ENCODE data around the gene GLTPD2. TPM values are rescaled to one million over a fixed set of nuclear protein-coding genes. Genes with fewer than 3 reads are reported as not detected.

GLTPD2 gene
- total RNA-seq, 4 donors from 2014 or later, result not detected

DNA sequence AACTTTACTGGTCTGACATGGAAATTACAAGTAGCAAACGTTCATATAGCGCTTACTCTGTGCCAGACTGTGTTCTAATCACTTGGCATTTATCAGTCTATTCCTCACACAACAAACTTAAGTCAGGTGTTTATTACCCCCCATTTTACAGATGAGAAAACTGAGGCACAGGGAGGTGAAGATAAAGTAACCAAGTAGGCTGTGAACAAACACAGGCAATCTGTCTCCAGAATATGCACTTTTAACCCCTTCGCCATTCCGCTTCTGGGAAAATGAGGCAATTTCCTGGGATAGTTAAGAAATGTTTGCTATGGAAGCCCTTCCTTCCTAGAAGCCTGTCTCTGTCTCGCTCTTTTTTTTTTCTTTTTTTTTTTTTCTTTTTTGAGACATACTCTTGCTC is 36.8 kb upstream of the GLTPD2 start:
- no peak overlapping the region for H3K27ac ChIP-seq
- no peak for ATAC-seq
- 59 to 82% methylated on average over 2 to 5 of the region's 5 CpGs for WGBS, 2 donors (ENCODE audit: low coverage in 1 of 2)
- peaks cover 86% of the 10 kb centered on the region for H3K27me3 ChIP-seq
- H3K4me3 ChIP-seq, result no peak overlapping the region
- no peak for TF ChIP-seq POLR2A (IDR thresholded peaks at IDR 0.05)
- TF ChIP-seq, protein P1, sequence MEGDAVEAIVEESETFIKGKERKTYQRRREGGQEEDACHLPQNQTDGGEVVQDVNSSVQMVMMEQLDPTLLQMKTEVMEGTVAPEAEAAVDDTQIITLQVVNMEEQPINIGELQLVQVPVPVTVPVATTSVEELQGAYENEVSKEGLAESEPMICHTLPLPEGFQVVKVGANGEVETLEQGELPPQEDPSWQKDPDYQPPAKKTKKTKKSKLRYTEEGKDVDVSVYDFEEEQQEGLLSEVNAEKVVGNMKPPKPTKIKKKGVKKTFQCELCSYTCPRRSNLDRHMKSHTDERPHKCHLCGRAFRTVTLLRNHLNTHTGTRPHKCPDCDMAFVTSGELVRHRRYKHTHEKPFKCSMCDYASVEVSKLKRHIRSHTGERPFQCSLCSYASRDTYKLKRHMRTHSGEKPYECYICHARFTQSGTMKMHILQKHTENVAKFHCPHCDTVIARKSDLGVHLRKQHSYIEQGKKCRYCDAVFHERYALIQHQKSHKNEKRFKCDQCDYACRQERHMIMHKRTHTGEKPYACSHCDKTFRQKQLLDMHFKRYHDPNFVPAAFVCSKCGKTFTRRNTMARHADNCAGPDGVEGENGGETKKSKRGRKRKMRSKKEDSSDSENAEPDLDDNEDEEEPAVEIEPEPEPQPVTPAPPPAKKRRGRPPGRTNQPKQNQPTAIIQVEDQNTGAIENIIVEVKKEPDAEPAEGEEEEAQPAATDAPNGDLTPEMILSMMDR (IDR thresholded peaks at IDR 0.05), result no peak
- TF ChIP-seq POLR2AphosphoS5 (IDR thresholded peaks at IDR 0.05), result no peak
- no peak for TF ChIP-seq EP300 (IDR thresholded peaks at IDR 0.05)
- no peaks in the 10 kb centered on the region for H3K36me3 ChIP-seq
- H3K4me1 ChIP-seq, result peaks cover 0 to 6% (median 0%) of the 10 kb centered on the region in 3 donors
- no peaks in the 10 kb centered on the region for H3K9me3 ChIP-seq

DNA sequence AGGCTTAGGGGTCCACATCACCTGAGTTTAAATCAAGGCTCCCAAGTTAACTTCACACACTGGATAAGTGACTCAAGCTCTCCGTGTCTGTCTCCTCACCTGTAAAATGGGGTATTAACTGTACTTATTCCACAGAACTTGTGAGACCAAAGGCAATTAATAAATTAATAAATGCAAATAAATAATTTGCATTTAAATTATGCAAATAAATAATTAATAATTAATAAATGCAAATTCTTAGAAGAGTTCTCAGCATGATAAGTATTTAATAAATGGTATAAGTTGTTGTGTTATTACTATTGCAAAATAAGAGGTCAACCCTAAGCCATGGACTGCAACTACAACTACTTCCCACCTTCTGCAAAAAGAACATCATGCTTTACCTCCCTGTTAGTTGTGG is 35.4 kb upstream of the GLTPD2 start:
- Histone ChIP-seq H3K4me3 (no peak overlapping the region), H3K27me3 (peaks cover 89% of the 10 kb centered on the region), H3K4me1 (peaks cover 0 to 1% (median 0%) of the 10 kb centered on the region in 3 donors), H3K9me3 (no peaks in the 10 kb centered on the region), H3K27ac (no peak overlapping the region), H3K36me3 (no peaks in the 10 kb centered on the region)
- WGBS, 2 donors (ENCODE audit: low coverage in 1 of 2), result 50 to 72% methylated on average over 1 of the region's 1 CpG
- TF ChIP-seq POLR2A (IDR thresholded peaks at IDR 0.05) (no peak), EP300 (IDR thresholded peaks at IDR 0.05) (no peak), POLR2AphosphoS5 (IDR thresholded peaks at IDR 0.05) (no peak)
- TF ChIP-seq, protein P1 (IDR thresholded peaks at IDR 0.05), result no peak
- ATAC-seq, result no peak

DNA sequence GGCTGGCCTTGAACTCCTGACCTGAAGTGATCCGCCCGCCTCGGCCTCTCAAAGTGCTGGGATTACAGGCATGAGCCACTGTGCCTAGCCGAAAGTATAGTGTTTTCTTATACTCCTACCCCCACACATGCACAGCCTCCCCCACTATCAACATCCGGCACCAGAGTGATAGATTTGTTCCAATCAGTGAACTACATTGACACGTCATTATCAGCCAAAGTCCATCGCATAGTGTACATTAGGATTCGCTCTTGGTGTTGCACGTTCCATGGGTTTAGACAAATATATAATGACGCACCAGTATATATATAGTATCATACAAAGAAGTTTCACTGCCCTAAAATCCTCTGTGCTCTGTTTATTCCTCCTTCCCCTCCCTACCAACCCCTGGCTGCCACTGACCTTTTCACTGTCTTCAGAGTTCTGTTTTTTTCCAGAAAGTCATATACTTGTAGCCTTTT is 29.0 kb upstream of the GLTPD2 start:
- ATAC-seq, result peak; percentile 43
- H3K4me3 ChIP-seq, result no peak overlapping the region
- no peaks in the 10 kb centered on the region for H3K9me3 ChIP-seq
- no peak overlapping the region for H3K27ac ChIP-seq
- TF ChIP-seq POLR2A (IDR thresholded peaks at IDR 0.05), result no peak
- TF ChIP-seq, protein P1 (IDR thresholded peaks at IDR 0.05), result no peak
- 60 to 87% methylated on average over 5 to 7 of the region's 10 CpGs for WGBS, 2 donors (ENCODE audit: low coverage in 1 of 2)
- H3K27me3 ChIP-seq, result peaks cover 74% of the 10 kb centered on the region
- H3K4me1 ChIP-seq, result no peaks in the 10 kb centered on the region
- H3K36me3 ChIP-seq, result no peaks in the 10 kb centered on the region

DNA sequence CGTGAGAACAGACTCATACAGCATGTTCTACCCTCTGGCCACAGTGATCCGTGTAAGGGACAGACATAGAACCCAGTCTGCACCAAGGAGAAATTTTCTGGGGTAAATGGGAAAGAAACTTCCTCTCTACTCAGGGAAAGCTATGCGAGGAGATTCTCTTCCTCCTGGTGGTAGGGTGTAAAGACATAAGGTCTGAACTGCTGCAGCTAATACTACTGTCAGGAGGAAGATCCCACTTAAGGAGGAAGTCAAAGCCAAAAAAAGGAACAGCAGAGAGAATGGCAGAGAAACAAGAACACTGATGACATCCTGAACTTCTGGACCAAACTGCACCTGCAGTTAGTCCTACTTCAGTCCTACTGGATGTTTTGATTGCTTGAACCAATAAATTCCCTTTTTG is 24.2 kb upstream of the GLTPD2 start:
- peak overlapping the region in 1 of 4 donors; percentile 33 for H3K27ac ChIP-seq
- no peaks in the 10 kb centered on the region for H3K9me3 ChIP-seq
- H3K36me3 ChIP-seq, result no peaks in the 10 kb centered on the region
- H3K27me3 ChIP-seq, result peaks cover 39% of the 10 kb centered on the region
- 47 to 58% methylated on average over 2 of the region's 3 CpGs for WGBS, 2 donors (ENCODE audit: low coverage in 1 of 2)
- no peak overlapping the region for H3K4me3 ChIP-seq
- H3K4me1 ChIP-seq, result no peaks in the 10 kb centered on the region
- no peak for TF ChIP-seq EP300 (IDR thresholded peaks at IDR 0.05)
- no peak for TF ChIP-seq POLR2A (IDR thresholded peaks at IDR 0.05)
- no peak for TF ChIP-seq POLR2AphosphoS5 (IDR thresholded peaks at IDR 0.05)
- TF ChIP-seq, protein P1 (IDR thresholded peaks at IDR 0.05), result no peak
- peak; percentile 60 for ATAC-seq

DNA sequence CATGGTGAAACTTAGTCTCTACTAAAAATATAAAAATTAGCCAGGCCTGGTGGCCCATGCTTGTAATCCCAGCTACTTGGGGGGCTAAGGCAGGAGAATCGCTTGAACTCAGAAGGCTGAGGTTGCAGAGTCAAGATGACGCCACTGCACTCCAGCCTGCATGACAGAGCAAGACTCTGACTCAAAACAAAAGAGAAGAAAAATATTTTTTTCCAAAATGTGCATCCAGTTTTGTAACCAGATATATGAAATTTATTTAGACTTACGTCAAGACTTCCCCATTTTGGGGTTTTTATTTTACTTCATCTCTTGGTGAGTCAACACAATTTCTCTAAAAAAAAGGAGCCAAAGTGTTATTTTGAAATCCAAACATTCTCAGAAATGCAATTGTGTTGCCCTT is 22.6 kb upstream of the GLTPD2 start:
- ATAC-seq, result peak; percentile 39
- 36 to 92% methylated on average over 1 to 2 of the region's 3 CpGs for WGBS, 2 donors (ENCODE audit: low coverage in 1 of 2)
- H3K27me3 ChIP-seq, result peaks cover 35% of the 10 kb centered on the region
- TF ChIP-seq, protein P1 (IDR thresholded peaks at IDR 0.05), result no peak
- TF ChIP-seq POLR2AphosphoS5 (IDR thresholded peaks at IDR 0.05) (no peak), EP300 (IDR thresholded peaks at IDR 0.05) (no peak), POLR2A (IDR thresholded peaks at IDR 0.05) (no peak)
- peak overlapping the region in 2 of 4 donors; percentile 17 to 31 for H3K27ac ChIP-seq
- no peaks in the 10 kb centered on the region for H3K9me3 ChIP-seq
- no peaks in the 10 kb centered on the region for H3K36me3 ChIP-seq
- no peak overlapping the region for H3K4me3 ChIP-seq
- no peaks in the 10 kb centered on the region for H3K4me1 ChIP-seq
